Fibroblast of skin of right biceps (primary cell): ENCODE results near the gene GGACT.
A peak's percentile ranks its signal among the peaks of the same experiment; 100 is the strongest.

ENCODE experiments used
- DNase-seq: peaks from one replicate; pipeline ENCODE4 v3.0.0-alpha.2; 2013

Gene GGACT

GRCh38 chr13:100510208-100510957 lies 78.2 kb downstream of the GGACT start:
- no peak for DNase-seq

DNA sequence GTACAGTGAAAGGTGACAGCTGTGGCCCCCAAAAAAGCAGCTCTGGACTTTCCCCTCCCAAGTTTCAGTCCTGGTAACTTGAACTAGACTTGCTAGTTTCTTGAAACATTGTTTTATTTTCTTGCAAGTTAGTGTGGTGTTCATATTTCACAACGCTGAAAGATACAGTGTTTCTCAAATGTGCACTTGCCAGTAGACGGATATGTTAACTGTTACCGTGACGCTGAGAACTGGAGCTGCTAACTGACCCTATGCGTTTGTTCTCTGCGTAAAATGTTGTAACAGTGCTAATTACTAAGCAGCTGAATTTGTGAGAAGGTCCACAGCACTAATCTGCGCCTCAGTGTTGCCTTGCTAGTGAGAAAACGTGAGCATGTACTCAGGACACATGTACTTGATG lies 79.6 kb downstream of the GGACT start:
- no peak for DNase-seq

GRCh38 chr13:100508455-100508854 lies 80.1 kb downstream of the GGACT start:
- DNase-seq, result no peak

- no peak for DNase-seq
Measured at GRCh38 chr13:100506600-100507422, 81.8 kb downstream of the GGACT start.

GRCh38 chr13:100506154-100506553 lies 82.4 kb downstream of the GGACT start:
- DNase-seq, result no peak

- DNase-seq, result no peak
Measured at GRCh38 chr13:100503622-100504021, 85.0 kb downstream of the GGACT start.

DNA sequence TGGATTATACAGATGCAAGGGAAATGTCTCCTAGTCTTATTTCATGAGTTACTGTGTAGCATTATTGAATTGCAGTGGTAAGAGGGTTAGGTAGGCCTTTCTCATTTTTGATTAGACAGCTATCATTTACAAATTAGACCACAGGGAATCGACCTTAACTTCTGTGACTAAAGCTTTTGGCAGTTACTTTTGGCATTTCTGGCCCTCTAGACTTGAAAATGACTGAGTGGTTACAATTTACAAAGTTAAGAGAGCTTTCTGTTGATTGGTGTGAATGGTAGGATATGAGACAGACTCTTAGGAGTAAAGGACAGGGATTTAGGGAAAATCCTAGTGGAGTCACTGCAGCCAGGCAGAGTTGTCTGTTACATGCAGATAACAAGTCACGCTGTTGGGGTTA lies 86.1 kb downstream of the GGACT start:
- DNase-seq, result peak; percentile 55

- peak; percentile 29 for DNase-seq
Measured at GRCh38 chr13:100497389-100497788, 91.2 kb downstream of the GGACT start.

DNA sequence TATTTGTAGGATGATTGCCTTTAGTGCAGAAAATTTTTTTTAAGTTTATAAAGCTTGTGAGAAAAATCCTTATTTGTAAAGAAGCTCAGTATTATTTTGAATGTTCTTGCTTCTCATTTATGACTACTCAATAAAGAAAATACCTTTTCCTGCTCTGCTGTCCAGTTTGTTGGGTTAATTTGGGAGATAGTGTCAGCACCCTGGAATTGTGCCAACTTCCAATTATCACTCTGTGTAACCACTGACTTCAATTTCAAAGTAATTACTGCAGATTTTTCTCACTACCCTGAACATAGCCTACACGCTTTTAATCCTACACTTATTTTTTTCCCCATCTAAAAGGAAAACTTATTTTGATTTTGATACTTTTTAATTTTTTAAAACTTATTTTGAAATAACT lies 93.1 kb downstream of the GGACT start:
- no peak for DNase-seq

DNA sequence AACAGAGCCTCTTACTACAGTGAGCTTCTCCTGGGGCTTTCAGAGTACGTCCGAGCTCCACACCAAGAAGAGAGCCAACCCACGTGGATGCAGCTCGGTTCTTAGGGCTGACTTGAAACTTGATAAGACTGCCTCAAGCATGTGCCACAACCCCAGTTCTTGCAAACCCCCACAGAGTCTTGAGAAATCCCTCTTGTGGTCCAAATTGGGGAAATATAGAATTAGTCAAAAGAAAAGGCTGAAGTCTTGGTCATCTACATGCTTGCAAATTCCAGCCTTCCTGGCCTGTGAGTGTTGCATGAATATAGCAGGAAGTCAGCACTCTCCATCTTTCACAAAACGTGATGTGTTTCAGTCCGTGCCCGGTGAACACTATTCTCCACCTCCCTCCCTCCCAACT lies 95.2 kb downstream of the GGACT start:
- no peak for DNase-seq

- DNase-seq, result no peak
Measured at GRCh38 chr13:100491164-100491842, 97.3 kb downstream of the GGACT start.

GRCh38 chr13:100490692-100491091 lies 97.9 kb downstream of the GGACT start:
- no peak for DNase-seq

GRCh38 chr13:100485265-100485664 lies 103.3 kb downstream of the GGACT start:
- DNase-seq, result no peak

- DNase-seq, result no peak
Measured at GRCh38 chr13:100484702-100485101, 103.9 kb downstream of the GGACT start.

DNA sequence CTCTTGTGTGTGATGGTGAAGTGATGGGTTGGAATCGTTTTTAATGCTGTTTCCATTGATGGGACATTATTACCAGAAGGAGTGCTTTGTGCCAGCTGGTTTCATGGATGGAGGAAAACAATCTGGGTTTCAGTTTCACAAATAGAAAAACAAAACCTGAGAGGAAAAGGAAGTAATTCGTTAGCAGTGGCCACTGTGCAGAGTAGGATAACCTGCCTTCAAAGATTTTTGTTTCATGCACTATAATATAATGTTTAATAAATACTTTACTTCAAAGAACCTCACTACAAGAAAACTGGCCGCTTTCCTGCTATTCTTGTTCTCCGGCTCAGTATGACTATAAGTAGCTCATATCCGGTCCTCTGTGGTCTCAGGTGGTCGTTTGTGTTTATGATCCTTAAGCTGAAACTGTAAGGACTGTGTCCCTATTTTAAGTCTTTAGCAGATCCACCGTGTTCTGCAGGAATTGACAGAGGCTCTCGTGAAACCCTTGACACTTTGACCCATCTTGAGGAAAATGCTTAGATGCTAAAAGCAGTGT lies 104.7 kb downstream of the GGACT start:
- DNase-seq, result no peak

GRCh38 chr13:100483139-100483538 lies 105.5 kb downstream of the GGACT start:
- no peak for DNase-seq

DNA sequence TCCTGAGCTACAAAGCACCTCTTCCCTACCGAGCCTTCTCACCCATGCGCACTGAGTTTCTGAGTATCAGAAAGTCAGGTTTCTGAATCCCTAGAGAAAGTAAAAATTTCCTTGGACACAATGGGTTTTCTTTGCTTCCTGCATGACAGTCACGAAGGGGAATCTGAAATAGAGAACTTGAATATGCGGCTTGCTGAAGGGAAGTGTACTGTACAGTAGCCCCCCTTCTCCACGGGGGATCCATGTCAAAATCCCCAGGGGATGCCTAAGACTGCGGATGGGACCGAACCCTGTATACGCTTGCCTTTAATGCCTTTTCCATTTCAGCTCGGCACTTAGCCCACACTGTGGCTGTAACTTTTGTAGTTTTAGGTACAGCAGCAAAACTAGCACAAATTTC lies 107.9 kb downstream of the GGACT start:
- DNase-seq, result no peak
